GM08714 (cell line): ENCODE results near the gene TBKBP1.

Source experiments
- H3K4me3 ChIP-seq: fragments of 200-500 bp; sonication (Bioruptor generic); 2 replicates; pipeline ENCODE4 v1.5.1; 2014; ENCODE audit warnings: mild to moderate bottlenecking, low read length, inconsistent platforms
- ZNF274 ChIP-seq: IDR thresholded peaks from 2 replicates; pipeline ENCODE4 v1.6.1; 2012; ENCODE audit warnings: mild to moderate bottlenecking, low read depth, low read length

Gene TBKBP1, protein sequence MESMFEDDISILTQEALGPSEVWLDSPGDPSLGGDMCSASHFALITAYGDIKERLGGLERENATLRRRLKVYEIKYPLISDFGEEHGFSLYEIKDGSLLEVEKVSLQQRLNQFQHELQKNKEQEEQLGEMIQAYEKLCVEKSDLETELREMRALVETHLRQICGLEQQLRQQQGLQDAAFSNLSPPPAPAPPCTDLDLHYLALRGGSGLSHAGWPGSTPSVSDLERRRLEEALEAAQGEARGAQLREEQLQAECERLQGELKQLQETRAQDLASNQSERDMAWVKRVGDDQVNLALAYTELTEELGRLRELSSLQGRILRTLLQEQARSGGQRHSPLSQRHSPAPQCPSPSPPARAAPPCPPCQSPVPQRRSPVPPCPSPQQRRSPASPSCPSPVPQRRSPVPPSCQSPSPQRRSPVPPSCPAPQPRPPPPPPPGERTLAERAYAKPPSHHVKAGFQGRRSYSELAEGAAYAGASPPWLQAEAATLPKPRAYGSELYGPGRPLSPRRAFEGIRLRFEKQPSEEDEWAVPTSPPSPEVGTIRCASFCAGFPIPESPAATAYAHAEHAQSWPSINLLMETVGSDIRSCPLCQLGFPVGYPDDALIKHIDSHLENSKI

GRCh38 chr17:47693731-47694580 is at the start of gene TBKBP1:
Gene TBKBP1 (plus strand): TSS chr17:47694161. CDS start chr17:47696113, 1,952 bp downstream.
- peak within 1 kb of the TSS; percentile 64 for H3K4me3 ChIP-seq
- no peak for TF ChIP-seq ZNF274

DNA sequence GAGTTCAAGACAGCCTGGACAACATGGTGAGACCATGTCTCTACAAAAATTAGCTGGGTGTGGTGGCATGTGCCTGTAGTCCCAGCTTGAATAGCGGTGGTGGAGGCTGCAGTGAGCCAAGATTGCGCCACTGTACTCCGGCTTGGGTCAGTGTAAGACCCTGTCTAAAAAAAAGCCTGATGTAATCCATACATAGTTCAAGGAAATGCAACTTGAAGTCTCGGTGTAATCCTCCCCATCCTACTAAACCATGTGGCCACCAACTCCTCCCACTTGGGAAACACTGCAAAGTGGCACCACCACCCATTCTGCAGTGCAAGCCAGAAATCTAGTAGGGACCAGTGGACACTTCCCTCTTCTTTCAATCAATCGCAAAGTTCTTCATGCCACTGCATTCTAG is 49.6 kb upstream of the TBKBP1 start:
- TF ChIP-seq ZNF274, result no peak
- no peak overlapping the region for H3K4me3 ChIP-seq

DNA sequence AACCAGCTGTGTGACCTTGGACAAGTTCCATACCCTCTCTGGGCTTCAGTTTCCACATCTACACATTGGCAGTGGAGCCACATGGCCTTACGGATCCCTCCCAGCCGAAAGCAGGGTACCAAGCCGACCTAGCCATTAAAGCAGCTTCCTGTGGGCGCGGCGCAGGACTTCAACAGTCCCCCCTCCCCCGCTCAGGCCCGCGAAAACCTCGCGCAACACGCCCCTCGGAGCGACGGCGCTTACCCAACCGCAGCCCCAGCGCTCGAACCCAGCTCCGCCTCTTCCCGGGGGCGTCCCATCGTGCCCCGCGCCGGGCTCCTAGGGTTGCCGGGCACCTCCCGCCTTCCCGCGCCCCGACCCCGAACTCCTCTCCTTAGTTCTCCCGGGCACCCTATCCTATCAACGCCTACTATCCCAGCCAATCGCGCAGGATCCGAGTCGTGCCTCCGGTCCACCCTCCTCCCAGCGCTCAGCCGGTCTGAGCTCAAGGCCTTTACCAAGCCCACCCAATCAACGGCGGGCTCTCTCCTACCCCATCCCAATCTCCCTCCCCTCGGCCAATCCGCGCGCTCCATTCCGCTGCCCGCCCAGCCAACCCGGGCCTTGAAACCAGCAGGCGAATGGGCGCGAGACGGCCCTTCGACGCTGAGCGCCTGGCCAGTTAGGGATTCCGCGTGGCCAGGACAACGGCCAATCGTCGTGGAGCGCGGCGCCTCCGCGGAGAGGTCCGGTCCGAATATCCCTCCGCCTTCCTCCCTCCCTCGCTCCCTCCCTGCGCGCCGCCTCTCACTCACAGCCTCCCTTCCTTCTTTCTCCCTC is 44.6 kb upstream of the TBKBP1 start, which contains the start of gene KPNB1:
Gene KPNB1, plus strand, starts transcription at position 767 of the 819 bp plus-strand sequence. CDS start 326 bp downstream, outside the sequence.
- peak within 1 kb of the TSS; percentile 100 for H3K4me3 ChIP-seq
- TF ChIP-seq ZNF274, result no peak

- no peak for TF ChIP-seq ZNF274
- H3K4me3 ChIP-seq, result peak overlapping the region; percentile 88
These were observed 43.9 kb upstream of the TBKBP1 start for GRCh38 chr17:47649972-47650524.

GRCh38 chr17:47650525-47651522 is 43.1 kb upstream of the TBKBP1 start:
- H3K4me3 ChIP-seq, result peak overlapping the region; percentile 100
- TF ChIP-seq ZNF274, result no peak

DNA sequence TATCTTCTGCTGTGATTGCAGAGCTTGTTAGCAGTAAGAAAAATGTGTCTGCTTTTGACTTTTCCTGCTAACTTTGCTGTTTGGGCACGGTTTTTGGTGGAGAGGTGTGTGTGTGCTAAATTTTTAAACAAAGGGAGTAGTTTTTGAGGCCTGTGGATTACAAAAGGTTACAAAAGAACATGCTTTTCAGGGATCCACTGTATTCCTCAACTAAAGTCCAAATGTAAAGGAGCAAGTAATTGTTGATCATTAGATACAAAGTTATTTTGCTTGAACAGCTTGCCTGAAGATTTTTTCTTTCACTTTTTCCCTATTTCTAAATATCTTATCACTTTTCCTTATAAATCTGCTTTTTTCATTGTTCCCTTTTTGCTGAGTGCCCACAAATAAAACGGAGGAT is 42.3 kb upstream of the TBKBP1 start:
- TF ChIP-seq ZNF274, result no peak
- H3K4me3 ChIP-seq, result peak overlapping the region; percentile 100; the same call in 1 of the 2 replicates

- TF ChIP-seq ZNF274, result no peak
- H3K4me3 ChIP-seq, result no peak overlapping the region
These were observed 41.4 kb upstream of the TBKBP1 start for GRCh38 chr17:47652570-47652969.

- H3K4me3 ChIP-seq, result no peak overlapping the region; the same call in 1 of the 2 replicates
These were observed 40.5 kb upstream of the TBKBP1 start for GRCh38 chr17:47653442-47653841.

DNA sequence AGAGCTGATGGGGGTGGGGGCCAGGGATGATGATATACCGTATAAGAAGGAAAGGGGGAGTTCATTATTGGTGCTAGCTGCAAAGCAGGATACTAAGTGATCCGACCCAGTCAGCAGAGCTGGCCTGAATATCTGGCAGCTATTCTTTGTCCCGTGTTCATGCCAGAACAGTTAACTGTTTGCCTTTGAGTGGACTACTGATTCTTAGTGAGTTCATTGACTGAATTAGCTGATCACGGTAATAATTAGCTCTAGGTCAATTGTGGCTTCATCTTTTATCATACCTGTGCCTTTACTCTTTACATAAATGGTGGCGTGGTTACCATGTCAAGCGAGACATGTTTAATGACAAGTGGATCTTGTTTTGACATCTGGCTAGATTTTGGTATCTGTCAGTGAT is 39.0 kb upstream of the TBKBP1 start:
- H3K4me3 ChIP-seq, result no peak overlapping the region
- no peak for TF ChIP-seq ZNF274

More at GRCh38 chr17:47653442-47653841, 40.5 kb upstream of the TBKBP1 start:
- no peak for TF ChIP-seq ZNF274

- no peak for TF ChIP-seq ZNF274
- H3K4me3 ChIP-seq, result no peak overlapping the region; the same call in 1 of the 2 replicates
These were observed 33.9 kb upstream of the TBKBP1 start for GRCh38 chr17:47660064-47660492.

GRCh38 chr17:47663912-47664623 is 29.9 kb upstream of the TBKBP1 start:
- TF ChIP-seq ZNF274, result no peak
- H3K4me3 ChIP-seq, result no peak overlapping the region; the same call in 1 of the 2 replicates
